22Rv1 (cell line): ENCODE data around the gene RASD2.

Experiments
- CTCF ChIP-seq: fragments of 450-650 bp; IDR thresholded peaks from 2 replicates; pipeline ENCODE4 v1.5.1; 2017; ENCODE audit warnings: mild to moderate bottlenecking
- ZFX ChIP-seq: fragments of 450-650 bp; IDR thresholded peaks from 2 replicates; pipeline ENCODE4 v1.6.1; 2017; ENCODE audit warnings: antibody characterized with exemption, borderline replicate concordance

- no peak for TF ChIP-seq CTCF
- TF ChIP-seq ZFX, result no peak
Observed at GRCh38 chr22:35555483-35555890, 14.9 kb downstream of the RASD2 start.
